ENCODE results near the gene FGF14.

FGF14 gene

GRCh38 chr13:101828119-101828518 is 573.7 kb downstream of the FGF14 start:
- Histone ChIP-seq H3K4me1 (ENCODE audit: control insufficient read depth in 2 of 2, insufficient read depth in 1 of 2, low read depth in 1 of 2, low read length in 2 of 2) (peaks cover 0 to 10% of the 10 kb centered on the region in 2 donors), H4K91ac (ENCODE audit: low read depth, low read length, poor library complexity) (no peak overlapping the region), H3K36me3 (replicated peaks in 1 of 2; ENCODE audit: control insufficient read depth in 2 of 2, insufficient read depth in 2 of 2, low read length in 2 of 2) (no peaks in the 10 kb centered on the region), H2AK5ac (ENCODE audit: low read depth, low read length) (no peak overlapping the region), H3K79me1 (ENCODE audit: low read depth, low read length) (no peaks in the 10 kb centered on the region), H2AFZ (ENCODE audit: low read length) (no peak overlapping the region), H3K9me3 (replicated peaks in 1 of 2; ENCODE audit: control insufficient read depth in 2 of 2, insufficient read depth in 1 of 2, low read depth in 1 of 2, low read length in 2 of 2) (no peaks in the 10 kb centered on the region), H3K27ac (replicated peaks; ENCODE audit: low read length) (no peak overlapping the region), H3K9ac (ENCODE audit: low read depth, low read length, poor library complexity) (no peak overlapping the region), H2BK5ac (ENCODE audit: low read length) (no peak overlapping the region), H3K27me3 (ENCODE audit: control insufficient read depth in 3 of 3, insufficient read depth in 3 of 3, low read depth in 1 of 3, low read length in 3 of 3) (no peaks in the 10 kb centered on the region), H3K18ac (ENCODE audit: low read length) (no peak overlapping the region), H3K4me2 (ENCODE audit: insufficient read depth, low read length, poor library complexity, severe bottlenecking) (no peak overlapping the region), H3K14ac (ENCODE audit: low read length) (no peak overlapping the region), H2BK12ac (ENCODE audit: low read length) (no peak overlapping the region), H3K4me3 (ENCODE audit: low read length in 2 of 2) (no peak overlapping the region), H2BK120ac (ENCODE audit: low read depth, low read length) (no peak overlapping the region), H4K8ac (ENCODE audit: low read depth, low read length) (no peak overlapping the region), H2BK15ac (ENCODE audit: low read length) (no peak overlapping the region), H3K4ac (ENCODE audit: low read length) (no peak overlapping the region), H3K23ac (ENCODE audit: low read depth, low read length, poor library complexity) (no peak overlapping the region)
- no peak for DNase-seq (ENCODE audit: low spot score)
- no CpG with 5 or more reads among the region's 4 CpGs for WGBS, 2 donors (ENCODE audit: extremely low coverage in 2 of 2, insufficient read length in 2 of 2, insufficient replicate concordance in 1 of 2)

GRCh38 chr13:101817898-101818297 is 584.0 kb downstream of the FGF14 start:
- H2BK5ac ChIP-seq (ENCODE audit: low read length) = no peak overlapping the region
- no peak overlapping the region for H2BK12ac ChIP-seq (ENCODE audit: low read length)
- no peak overlapping the region for H3K4ac ChIP-seq (ENCODE audit: low read length)
- no peaks in the 10 kb centered on the region for H3K27me3 ChIP-seq (ENCODE audit: control insufficient read depth in 3 of 3, insufficient read depth in 3 of 3, low read depth in 1 of 3, low read length in 3 of 3)
- no peak for DNase-seq (ENCODE audit: low spot score)
- no peak overlapping the region for H3K4me3 ChIP-seq (ENCODE audit: low read length in 2 of 2)
- H3K9me3 ChIP-seq (replicated peaks in 1 of 2; ENCODE audit: control insufficient read depth in 2 of 2, insufficient read depth in 1 of 2, low read depth in 1 of 2, low read length in 2 of 2) = no peaks in the 10 kb centered on the region
- H2AFZ ChIP-seq (ENCODE audit: low read length) = no peak overlapping the region
- no peaks in the 10 kb centered on the region for H3K4me1 ChIP-seq (ENCODE audit: control insufficient read depth in 2 of 2, insufficient read depth in 1 of 2, low read depth in 1 of 2, low read length in 2 of 2)
- WGBS, 2 donors (ENCODE audit: extremely low coverage in 2 of 2, insufficient read length in 2 of 2, insufficient replicate concordance in 1 of 2) = no CpG with 5 or more reads among the region's 3 CpGs
- no peak overlapping the region for H2BK15ac ChIP-seq (ENCODE audit: low read length)
- no peak overlapping the region for H3K9ac ChIP-seq (ENCODE audit: low read depth, low read length, poor library complexity)
- H3K79me1 ChIP-seq (ENCODE audit: low read depth, low read length) = no peaks in the 10 kb centered on the region
- no peak overlapping the region for H3K14ac ChIP-seq (ENCODE audit: low read length)
- no peak overlapping the region for H2BK120ac ChIP-seq (ENCODE audit: low read depth, low read length)
- no peaks in the 10 kb centered on the region for H3K36me3 ChIP-seq (replicated peaks in 1 of 2; ENCODE audit: control insufficient read depth in 2 of 2, insufficient read depth in 2 of 2, low read length in 2 of 2)
- no peak overlapping the region for H4K91ac ChIP-seq (ENCODE audit: low read depth, low read length, poor library complexity)
- H3K18ac ChIP-seq (ENCODE audit: low read length) = no peak overlapping the region
- no peak overlapping the region for H4K8ac ChIP-seq (ENCODE audit: low read depth, low read length)
- no peak overlapping the region for H2AK5ac ChIP-seq (ENCODE audit: low read depth, low read length)
- no peak overlapping the region for H3K23ac ChIP-seq (ENCODE audit: low read depth, low read length, poor library complexity)
- H3K27ac ChIP-seq (replicated peaks; ENCODE audit: low read length) = no peak overlapping the region
- no peak overlapping the region for H3K4me2 ChIP-seq (ENCODE audit: insufficient read depth, low read length, poor library complexity, severe bottlenecking)

GRCh38 chr13:101811881-101812280 is 590.0 kb downstream of the FGF14 start:
- WGBS, 2 donors (ENCODE audit: extremely low coverage in 2 of 2, insufficient read length in 2 of 2, insufficient replicate concordance in 1 of 2) = no CpG with 5 or more reads among the region's 1 CpG

GRCh38 chr13:101811284-101811839 is 590.5 kb downstream of the FGF14 start:
- Histone ChIP-seq H3K27me3 (ENCODE audit: control insufficient read depth in 3 of 3, insufficient read depth in 3 of 3, low read depth in 1 of 3, low read length in 3 of 3) (no peaks in the 10 kb centered on the region), H3K27ac (replicated peaks; ENCODE audit: low read length) (no peak overlapping the region), H2BK5ac (ENCODE audit: low read length) (no peak overlapping the region)

More at GRCh38 chr13:101811881-101812280, 590.0 kb downstream of the FGF14 start:
- Histone ChIP-seq H3K27me3 (ENCODE audit: control insufficient read depth in 3 of 3, insufficient read depth in 3 of 3, low read depth in 1 of 3, low read length in 3 of 3) (no peaks in the 10 kb centered on the region), H3K23ac (ENCODE audit: low read depth, low read length, poor library complexity) (no peak overlapping the region), H2AFZ (ENCODE audit: low read length) (no peak overlapping the region), H3K27ac (replicated peaks; ENCODE audit: low read length) (no peak overlapping the region), H3K9me3 (replicated peaks in 1 of 2; ENCODE audit: control insufficient read depth in 2 of 2, insufficient read depth in 1 of 2, low read depth in 1 of 2, low read length in 2 of 2) (no peaks in the 10 kb centered on the region), H2AK5ac (ENCODE audit: low read depth, low read length) (no peak overlapping the region), H3K4me1 (ENCODE audit: control insufficient read depth in 2 of 2, insufficient read depth in 1 of 2, low read depth in 1 of 2, low read length in 2 of 2) (no peaks in the 10 kb centered on the region), H4K91ac (ENCODE audit: low read depth, low read length, poor library complexity) (no peak overlapping the region), H3K18ac (ENCODE audit: low read length) (no peak overlapping the region), H3K4ac (ENCODE audit: low read length) (no peak overlapping the region), H3K14ac (ENCODE audit: low read length) (no peak overlapping the region), H3K36me3 (replicated peaks in 1 of 2; ENCODE audit: control insufficient read depth in 2 of 2, insufficient read depth in 2 of 2, low read length in 2 of 2) (no peaks in the 10 kb centered on the region), H2BK15ac (ENCODE audit: low read length) (no peak overlapping the region), H3K4me2 (ENCODE audit: insufficient read depth, low read length, poor library complexity, severe bottlenecking) (no peak overlapping the region), H2BK12ac (ENCODE audit: low read length) (no peak overlapping the region), H2BK5ac (ENCODE audit: low read length) (no peak overlapping the region), H2BK120ac (ENCODE audit: low read depth, low read length) (no peak overlapping the region), H3K9ac (ENCODE audit: low read depth, low read length, poor library complexity) (no peak overlapping the region), H3K4me3 (ENCODE audit: low read length in 2 of 2) (no peak overlapping the region), H4K8ac (ENCODE audit: low read depth, low read length) (no peak overlapping the region), H3K79me1 (ENCODE audit: low read depth, low read length) (no peaks in the 10 kb centered on the region)
- DNase-seq (ENCODE audit: low spot score) = no peak

More at GRCh38 chr13:101811284-101811839, 590.5 kb downstream of the FGF14 start:
- Histone ChIP-seq H3K4me3 (ENCODE audit: low read length in 2 of 2) (no peak overlapping the region), H3K36me3 (replicated peaks in 1 of 2; ENCODE audit: control insufficient read depth in 2 of 2, insufficient read depth in 2 of 2, low read length in 2 of 2) (no peaks in the 10 kb centered on the region), H3K4me1 (ENCODE audit: control insufficient read depth in 2 of 2, insufficient read depth in 1 of 2, low read depth in 1 of 2, low read length in 2 of 2) (no peaks in the 10 kb centered on the region), H3K4ac (ENCODE audit: low read length) (no peak overlapping the region), H3K18ac (ENCODE audit: low read length) (no peak overlapping the region), H4K8ac (ENCODE audit: low read depth, low read length) (no peak overlapping the region), H3K14ac (ENCODE audit: low read length) (no peak overlapping the region), H2AK5ac (ENCODE audit: low read depth, low read length) (no peak overlapping the region), H3K9ac (ENCODE audit: low read depth, low read length, poor library complexity) (no peak overlapping the region), H2BK15ac (ENCODE audit: low read length) (no peak overlapping the region), H3K4me2 (ENCODE audit: insufficient read depth, low read length, poor library complexity, severe bottlenecking) (no peak overlapping the region), H2BK12ac (ENCODE audit: low read length) (no peak overlapping the region), H4K91ac (ENCODE audit: low read depth, low read length, poor library complexity) (no peak overlapping the region), H2BK120ac (ENCODE audit: low read depth, low read length) (no peak overlapping the region), H2AFZ (ENCODE audit: low read length) (no peak overlapping the region), H3K23ac (ENCODE audit: low read depth, low read length, poor library complexity) (no peak overlapping the region), H3K79me1 (ENCODE audit: low read depth, low read length) (no peaks in the 10 kb centered on the region), H3K9me3 (replicated peaks in 1 of 2; ENCODE audit: control insufficient read depth in 2 of 2, insufficient read depth in 1 of 2, low read depth in 1 of 2, low read length in 2 of 2) (no peaks in the 10 kb centered on the region)
- WGBS, 2 donors (ENCODE audit: extremely low coverage in 2 of 2, insufficient read length in 2 of 2, insufficient replicate concordance in 1 of 2) = no CpG with 5 or more reads among the region's 1 CpG
- DNase-seq (ENCODE audit: low spot score) = no peak

Data from neuronal stem cell (in vitro differentiated cells).